HG03521 (cell line): ENCODE measurements around the gene SPDYE17.
"Not testable (repeated sequence)": the region's sequence is repeated elsewhere in the genome, so short reads cannot be mapped to it uniquely, and the experiment has no call there.

Source experiments
- ATAC-seq: cut with Tn5 transposase; IDR thresholded peaks from one replicate; pipeline ENCODE4 v1.9.1; 2021; ENCODE audit warnings: mild to moderate bottlenecking, moderate library complexity; ENCODE audit not compliant: unreplicated experiment

SPDYE17 gene

GRCh38 chr7:76998764-76999450 is 33.3 kb downstream of the SPDYE17 start:
- not testable (repeated sequence) for ATAC-seq

DNA sequence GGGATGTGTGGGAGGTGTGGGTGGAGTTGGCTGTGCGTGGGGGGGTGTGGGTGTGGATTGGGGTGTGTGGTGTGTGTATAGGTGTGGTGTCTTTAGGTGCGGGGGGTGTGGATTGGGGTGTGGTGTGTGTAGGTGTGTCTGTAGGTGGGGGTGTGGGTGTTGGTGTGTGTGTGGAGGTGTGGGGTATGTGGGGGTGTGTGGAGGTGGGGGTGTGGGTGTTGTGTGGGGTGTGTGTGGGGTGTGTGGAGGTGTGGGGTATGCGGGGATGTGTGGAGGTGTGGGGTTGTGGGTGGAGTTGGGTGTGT is 33.9 kb downstream of the SPDYE17 start:
- no peak for ATAC-seq

- ATAC-seq: no peak
Observed at GRCh38 chr7:76997381-76998284, 34.5 kb downstream of the SPDYE17 start.

DNA sequence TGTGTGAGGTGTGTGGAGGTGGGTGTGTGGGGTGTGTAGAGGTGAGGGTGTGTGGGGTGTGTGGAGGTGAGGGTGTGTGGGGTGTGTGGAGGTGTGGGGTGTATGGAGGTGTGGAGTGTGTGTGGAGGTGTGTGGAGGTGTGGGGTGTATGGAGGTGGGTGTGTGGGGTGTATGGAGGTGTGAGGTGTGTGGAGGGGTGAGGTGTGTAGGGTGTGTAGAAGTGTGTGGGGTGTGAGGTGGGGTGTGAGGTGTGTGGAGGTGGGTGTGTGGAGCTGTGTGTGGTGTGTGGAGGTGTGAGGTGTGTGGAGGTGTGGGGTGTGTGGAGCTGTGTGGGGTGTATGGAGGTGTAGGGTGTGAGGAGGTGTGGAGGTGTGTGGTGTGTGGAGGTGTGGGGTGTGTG is 35.2 kb downstream of the SPDYE17 start:
- not testable (repeated sequence) for ATAC-seq

GRCh38 chr7:76994286-76994685 is 37.9 kb downstream of the SPDYE17 start:
- not testable (repeated sequence) for ATAC-seq

DNA sequence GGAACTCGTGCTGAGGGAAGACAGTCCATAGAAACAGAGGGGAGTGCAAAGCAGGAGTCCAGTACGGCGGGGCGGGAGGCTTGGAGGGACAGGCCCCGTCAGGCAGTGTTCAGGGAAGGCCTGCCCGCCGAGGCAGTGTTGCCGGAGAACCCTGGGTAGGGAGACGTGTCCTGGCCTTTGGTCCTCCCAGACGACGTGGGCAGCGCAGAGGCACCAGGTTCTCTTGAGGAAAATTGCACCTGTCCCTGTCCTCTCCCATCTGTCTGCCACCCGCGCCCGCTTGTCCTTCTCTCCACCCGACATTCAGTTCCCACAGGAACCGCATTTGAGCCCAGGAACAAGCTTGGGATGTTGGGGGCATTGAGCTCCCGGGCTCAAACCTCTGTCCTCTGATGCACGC is 38.3 kb downstream of the SPDYE17 start:
- ATAC-seq: not testable (repeated sequence)

- ATAC-seq: not testable (repeated sequence)
Observed at GRCh38 chr7:76992871-76993270, 39.3 kb downstream of the SPDYE17 start.

DNA sequence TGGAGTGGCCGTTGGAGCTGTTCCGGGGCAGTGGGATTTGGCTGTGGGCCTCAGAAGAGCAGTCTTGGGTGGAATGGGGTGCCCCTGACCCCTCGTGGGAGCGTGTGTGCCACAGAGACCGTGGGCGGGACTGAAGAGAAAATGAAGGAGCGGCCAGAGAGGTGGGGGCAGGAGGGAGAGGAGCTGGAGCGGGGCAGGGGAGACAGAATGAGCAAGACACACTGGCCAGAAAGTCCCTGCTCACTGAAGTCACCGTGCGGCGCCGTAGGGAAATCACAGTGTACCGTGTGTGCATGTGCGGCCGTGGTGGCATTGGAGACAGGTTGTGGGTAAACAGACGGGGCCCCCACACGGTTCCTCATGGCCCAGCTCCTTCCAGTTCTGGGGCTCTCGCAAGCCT is 40.0 kb downstream of the SPDYE17 start:
- not testable (repeated sequence) for ATAC-seq

DNA sequence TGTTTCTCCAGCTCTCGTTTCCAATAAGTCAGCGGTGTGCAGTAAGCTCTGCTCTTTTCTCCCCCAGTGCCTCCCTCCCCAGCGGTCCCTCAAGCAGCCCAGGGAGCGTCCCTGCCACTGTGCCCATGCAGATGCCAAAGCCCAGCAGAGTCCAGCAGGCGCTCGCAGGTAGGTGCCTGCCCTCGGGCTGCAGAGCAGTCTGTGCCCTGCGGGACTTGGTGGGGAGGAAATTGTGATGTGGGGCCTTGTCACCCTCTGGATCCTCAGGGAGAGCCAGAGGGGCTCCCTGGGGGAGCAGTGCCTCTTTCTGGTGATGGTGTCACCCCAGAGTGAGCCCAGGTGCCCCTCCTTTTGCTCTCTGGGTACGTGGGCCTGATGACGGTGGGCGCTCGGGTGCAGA is 42.0 kb downstream of the SPDYE17 start:
- ATAC-seq: not testable (repeated sequence)

DNA sequence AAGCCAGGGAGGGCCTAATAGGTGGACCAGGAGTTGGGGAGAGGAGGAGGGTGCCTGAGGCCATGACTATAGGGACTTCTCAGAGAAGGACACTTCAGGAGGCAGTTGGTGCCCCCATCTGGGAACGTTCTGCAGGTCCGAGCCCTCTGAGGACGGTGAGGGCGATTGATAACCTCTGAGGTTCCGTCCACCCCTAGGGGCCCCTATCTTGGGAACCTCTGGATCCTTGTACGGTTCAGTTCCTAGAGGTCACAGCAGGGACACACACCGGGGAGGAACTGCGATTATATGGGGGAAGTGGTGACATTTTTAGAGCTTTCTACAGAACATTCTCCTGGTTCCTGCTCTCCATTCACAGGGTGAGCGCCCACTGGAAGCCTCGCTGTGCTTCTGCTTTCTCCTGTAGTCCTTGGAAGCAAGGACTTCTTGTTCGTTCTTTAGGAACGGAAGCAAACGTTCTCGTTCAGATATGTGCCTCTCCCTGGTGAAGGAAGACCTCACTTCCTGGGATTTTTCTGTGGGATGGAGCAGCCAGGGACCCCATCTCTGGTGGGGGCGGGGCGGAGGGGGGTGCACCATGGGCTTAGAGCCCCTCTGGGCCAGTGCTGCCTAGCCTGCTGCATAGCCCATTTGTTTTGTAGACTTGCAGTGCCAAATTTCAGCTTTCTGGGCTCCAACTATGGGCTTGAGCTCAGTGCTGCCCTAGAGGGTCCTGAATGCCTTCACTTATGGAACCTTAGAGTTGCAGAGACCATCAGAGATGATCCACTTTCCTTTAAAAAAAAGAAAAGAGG is 46.0 kb downstream of the SPDYE17 start:
- ATAC-seq: not testable (repeated sequence)

GRCh38 chr7:76984784-76985136 is 47.4 kb downstream of the SPDYE17 start:
- peak; percentile 98 for ATAC-seq

DNA sequence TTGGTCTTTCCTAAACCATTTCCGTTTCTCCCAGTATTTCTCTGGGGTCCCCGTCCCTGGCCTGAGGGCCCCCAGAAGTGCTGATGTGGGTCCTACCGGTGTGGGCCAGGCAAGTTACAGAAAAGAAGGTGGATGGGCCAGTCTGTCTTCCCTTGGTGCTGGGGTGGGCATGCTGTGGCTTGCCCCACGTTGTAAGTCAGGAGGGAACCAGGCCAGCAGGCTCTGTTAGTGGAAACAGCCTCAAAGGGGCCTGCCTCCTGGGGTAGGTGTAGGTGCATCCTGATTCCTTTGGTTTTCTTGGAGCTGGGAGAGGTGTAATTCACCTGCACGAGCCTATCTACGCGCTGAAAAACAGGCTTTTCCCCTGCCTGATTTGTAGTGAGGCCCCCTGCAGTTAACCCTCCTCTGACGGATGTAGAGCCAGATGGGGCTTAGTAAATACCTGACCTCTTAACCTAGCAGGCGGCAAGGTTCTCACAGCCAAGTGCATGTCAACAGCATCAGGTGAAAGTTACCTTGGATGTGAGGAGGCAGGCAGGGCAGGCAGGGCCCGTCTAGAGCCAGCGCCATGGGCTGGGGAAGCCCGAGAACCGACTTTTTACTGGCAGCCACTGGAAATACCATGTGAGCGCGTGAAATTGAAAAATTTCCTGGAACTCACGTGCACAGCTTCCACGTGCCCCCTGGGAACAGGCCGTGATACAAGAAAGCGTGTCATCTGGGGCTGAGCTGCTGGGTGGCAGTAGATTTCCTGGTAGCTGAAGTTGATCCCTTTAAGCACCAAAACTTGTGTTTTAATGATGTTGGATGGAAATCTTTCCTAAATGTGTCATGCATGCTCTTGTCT is 48.0 kb downstream of the SPDYE17 start:
- not testable (repeated sequence) for ATAC-seq

GRCh38 chr7:76983333-76983732 is 48.8 kb downstream of the SPDYE17 start:
- not testable (repeated sequence) for ATAC-seq

DNA sequence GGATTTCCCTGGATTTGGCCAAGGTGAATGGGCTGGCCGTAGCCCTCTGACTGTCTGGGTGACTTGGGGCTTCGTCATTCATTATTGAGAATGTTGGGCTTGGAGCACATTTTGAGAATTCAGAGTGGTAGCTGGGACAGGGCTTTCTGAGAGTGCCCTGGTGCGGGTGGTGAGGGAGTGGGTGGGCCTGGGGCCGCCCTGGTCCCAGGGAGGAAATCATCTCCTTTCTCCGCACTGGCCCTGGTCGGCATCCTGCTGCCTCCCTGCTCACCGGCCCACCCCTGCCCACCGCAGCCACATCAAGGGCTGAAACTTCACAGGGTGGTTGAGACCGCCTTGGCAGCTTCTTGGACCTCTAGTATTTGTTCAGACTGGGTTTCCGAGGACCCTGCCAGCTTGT is 49.7 kb downstream of the SPDYE17 start:
- not testable (repeated sequence) for ATAC-seq

- ATAC-seq: not testable (repeated sequence)
Observed at GRCh38 chr7:76981187-76981970, 50.8 kb downstream of the SPDYE17 start.

- not testable (repeated sequence) for ATAC-seq
Observed at GRCh38 chr7:76980576-76980975, 51.6 kb downstream of the SPDYE17 start.

GRCh38 chr7:76977761-76978367 is 54.3 kb downstream of the SPDYE17 start:
- not testable (repeated sequence) for ATAC-seq

DNA sequence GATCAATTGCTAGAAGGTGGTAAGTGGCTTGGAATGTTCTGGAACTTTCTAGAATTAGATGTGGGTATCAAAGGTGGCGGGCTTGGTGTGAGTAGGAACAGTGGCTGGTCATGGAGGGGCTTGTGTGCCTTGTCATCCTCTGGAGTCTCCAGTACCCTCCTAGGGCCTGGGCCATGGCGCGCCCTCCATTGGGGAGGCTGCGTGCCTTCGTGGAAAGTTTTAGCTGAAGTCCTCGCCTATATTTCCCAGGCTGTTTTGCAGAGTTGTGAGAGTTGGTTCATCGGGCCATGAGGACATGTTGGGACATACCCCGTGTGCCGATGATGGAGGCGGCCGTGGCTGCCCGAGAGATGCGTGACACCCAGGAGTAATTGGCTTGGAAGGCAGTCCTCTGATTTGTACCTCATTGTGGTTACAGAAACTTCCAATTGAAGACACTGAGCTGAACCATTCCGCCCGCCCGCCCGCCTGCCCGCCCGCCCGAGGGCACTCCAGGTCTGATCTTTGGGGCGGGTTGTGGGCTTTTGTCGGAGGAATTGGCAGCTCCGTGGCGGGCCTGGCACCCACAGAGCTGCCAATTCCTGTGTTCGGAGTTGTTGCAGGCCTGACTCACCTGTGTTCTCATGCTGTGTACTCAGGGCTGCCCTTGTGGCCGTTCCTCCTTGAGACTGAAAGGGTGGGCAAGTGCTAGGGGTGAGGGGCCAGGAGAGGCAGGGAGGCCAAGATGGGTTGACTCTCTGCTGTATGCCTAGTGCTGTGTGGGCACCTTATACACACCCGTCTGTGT is 57.2 kb downstream of the SPDYE17 start:
- not testable (repeated sequence) for ATAC-seq
